WTC11 (cell line): ENCODE data around the gene ZNF565. TPM values are rescaled to one million over a fixed set of nuclear protein-coding genes. Genes with fewer than 3 reads are reported as not detected.

Experiments
- ATAC-seq: fragments of 200-7000 bp; cut with Tn5 transposase; 2 replicates; pipeline ENCODE4 v1.10.0; 2021; ENCODE audit warnings: mild to moderate bottlenecking, moderate library complexity
- CTCF ChIA-PET: fragments of 300-600 bp; sonication (Branson Sonifier 250); formaldehyde crosslinking; loops from one replicate; lab custom pipeline; 2021; ENCODE audit warnings: antibody characterized with exemption; lab: Charles Lee
- POLR2A ChIA-PET: fragments of 350-600 bp; sonication (Branson Sonifier 250); formaldehyde crosslinking; loops from one replicate; lab custom pipeline; 2021; ENCODE audit warnings: antibody characterized with exemption; lab: Charles Lee
- DNase-seq: peaks from one replicate; pipeline ENCODE4 v3.0.0; 2021; ENCODE audit warnings: low spot score
- H3K27ac Mint-ChIP-seq: 2 replicates; pipeline ENCODE4 v1.8.0; 2021; ENCODE audit warnings: mixed read lengths
- H3K27me3 Mint-ChIP-seq: 2 replicates; pipeline ENCODE4 v1.8.0; 2021; ENCODE audit warnings: low read depth, mild to moderate bottlenecking, moderate library complexity, mixed read lengths
- H3K36me3 Mint-ChIP-seq: 2 replicates; pipeline ENCODE4 v1.8.0; 2021; ENCODE audit warnings: mixed read lengths
- H3K4me1 Mint-ChIP-seq: 2 replicates; pipeline ENCODE4 v1.8.0; 2022; ENCODE audit warnings: mixed read lengths
- H3K4me3 Mint-ChIP-seq: 2 replicates; pipeline ENCODE4 v1.8.0; 2021; ENCODE audit warnings: mild to moderate bottlenecking, moderate library complexity, mixed read lengths
- H3K9me3 Mint-ChIP-seq: 2 replicates; pipeline ENCODE4 v1.8.0; 2021; ENCODE audit warnings: mixed read lengths
- FOXP1 ChIP-seq: sonication (generic); formaldehyde crosslinking; IDR thresholded peaks from 2 replicates; pipeline ENCODE4 v1.8.0; 2022; ENCODE audit warnings: missing genetic modification reagents, mild to moderate bottlenecking, moderate library complexity, borderline replicate concordance
- MYBL2 ChIP-seq: sonication (generic); formaldehyde crosslinking; IDR thresholded peaks from 2 replicates; pipeline ENCODE4 v1.8.1; 2023; ENCODE audit warnings: mild to moderate bottlenecking, moderate library complexity, missing genetic modification reagents
- TCF7 ChIP-seq: sonication (generic); formaldehyde crosslinking; IDR thresholded peaks from 2 replicates; pipeline ENCODE4 v1.8.0; 2022; ENCODE audit warnings: mild to moderate bottlenecking, low read depth, missing genetic modification reagents, moderate library complexity
- TEAD1 ChIP-seq: sonication (generic); formaldehyde crosslinking; IDR thresholded peaks from 2 replicates; pipeline ENCODE4 v1.8.0; 2022; ENCODE audit warnings: mild to moderate bottlenecking, missing genetic modification reagents
- ZNF423 ChIP-seq: fragments of 250-450 bp; sonication (Bioruptor Pico); IDR thresholded peaks from 2 replicates; pipeline ENCODE4 v2.1.2; 2022; ENCODE audit warnings: mild to moderate bottlenecking, moderate library complexity
- total RNA-seq: library from RNA; stranded (reverse); gene quantifications from 3 replicates; pipeline ENCODE4 v1.2.3, GENCODE V29; 2021
- TF ChIP-seq, protein P1 (sequence below): sonication (generic); formaldehyde crosslinking; IDR thresholded peaks from 2 replicates; pipeline ENCODE4 v1.8.0; 2022; ENCODE audit warnings: mild to moderate bottlenecking, missing genetic modification reagents
- TF ChIP-seq, protein P2 (sequence below): sonication (generic); formaldehyde crosslinking; IDR thresholded peaks from 2 replicates; pipeline ENCODE4 v1.8.1; 2023; ENCODE audit warnings: mild to moderate bottlenecking, missing genetic modification reagents, moderate library complexity
- TF ChIP-seq, protein P3 (sequence below): sonication (generic); formaldehyde crosslinking; IDR thresholded peaks from 2 replicates; pipeline ENCODE4 v1.8.1; 2022; ENCODE audit warnings: mild to moderate bottlenecking, missing genetic modification reagents, moderate library complexity, borderline replicate concordance
- TF ChIP-seq, protein P4 (sequence below): fragments of 250-450 bp; sonication (Bioruptor Pico); IDR thresholded peaks from 2 replicates; pipeline ENCODE4 v1.9.0; 2021; ENCODE audit warnings: mild to moderate bottlenecking, borderline replicate concordance
- TF ChIP-seq, protein P5 (sequence below): sonication (generic); formaldehyde crosslinking; IDR thresholded peaks from 2 replicates; pipeline ENCODE4 v1.8.1; 2023; ENCODE audit warnings: mild to moderate bottlenecking, missing genetic modification reagents

Gene ZNF565
- total RNA-seq, 1 experiment from 2014 or later, result 3.0 TPM

DNA sequence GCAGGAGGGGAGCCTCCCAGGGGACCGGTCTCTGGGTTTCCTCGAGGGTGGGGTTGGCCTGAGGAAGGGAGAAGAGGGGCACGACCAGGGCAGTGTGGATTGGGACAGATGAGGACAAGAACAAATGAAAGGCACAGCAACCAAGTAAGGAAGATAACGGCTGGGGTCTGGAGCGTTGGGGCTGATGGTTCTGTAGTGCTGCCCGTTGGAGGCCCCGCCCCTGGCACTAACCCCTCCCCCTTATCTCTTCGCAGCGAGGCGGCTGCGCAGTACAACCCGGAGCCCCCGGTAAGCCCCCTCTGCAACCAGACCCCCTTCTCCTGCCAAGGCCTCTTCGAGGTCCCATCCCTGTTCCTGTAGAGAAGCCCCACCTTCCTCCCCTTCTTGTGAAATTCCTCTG, 72.4 kb downstream of the ZNF565 start:
- Mint-ChIP-seq H3K36me3 (peaks cover 42% of the 10 kb centered on the region), H3K27me3 (no peaks in the 10 kb centered on the region; the same call in 1 of the 2 replicates), H3K9me3 (no peaks in the 10 kb centered on the region), H3K4me3 (peak overlapping the region; percentile 79)
- ATAC-seq (no peak), DNase-seq (no peak)
- TF ChIP-seq FOXP1 (CRISPR knock-in tag) (no peak), ZNF423 (CRISPR knock-in tag) (no peak), TCF7 (CRISPR knock-in tag) (no peak), MYBL2 (CRISPR knock-in tag) (no peak)
- TF ChIP-seq, protein P1, sequence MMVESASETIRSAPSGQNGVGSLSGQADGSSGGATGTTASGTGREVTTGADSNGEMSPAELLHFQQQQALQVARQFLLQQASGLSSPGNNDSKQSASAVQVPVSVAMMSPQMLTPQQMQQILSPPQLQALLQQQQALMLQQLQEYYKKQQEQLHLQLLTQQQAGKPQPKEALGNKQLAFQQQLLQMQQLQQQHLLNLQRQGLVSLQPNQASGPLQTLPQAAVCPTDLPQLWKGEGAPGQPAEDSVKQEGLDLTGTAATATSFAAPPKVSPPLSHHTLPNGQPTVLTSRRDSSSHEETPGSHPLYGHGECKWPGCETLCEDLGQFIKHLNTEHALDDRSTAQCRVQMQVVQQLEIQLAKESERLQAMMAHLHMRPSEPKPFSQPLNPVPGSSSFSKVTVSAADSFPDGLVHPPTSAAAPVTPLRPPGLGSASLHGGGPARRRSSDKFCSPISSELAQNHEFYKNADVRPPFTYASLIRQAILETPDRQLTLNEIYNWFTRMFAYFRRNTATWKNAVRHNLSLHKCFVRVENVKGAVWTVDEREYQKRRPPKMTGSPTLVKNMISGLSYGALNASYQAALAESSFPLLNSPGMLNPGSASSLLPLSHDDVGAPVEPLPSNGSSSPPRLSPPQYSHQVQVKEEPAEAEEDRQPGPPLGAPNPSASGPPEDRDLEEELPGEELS (CRISPR knock-in tag), result no peak
- TF ChIP-seq, protein P2, sequence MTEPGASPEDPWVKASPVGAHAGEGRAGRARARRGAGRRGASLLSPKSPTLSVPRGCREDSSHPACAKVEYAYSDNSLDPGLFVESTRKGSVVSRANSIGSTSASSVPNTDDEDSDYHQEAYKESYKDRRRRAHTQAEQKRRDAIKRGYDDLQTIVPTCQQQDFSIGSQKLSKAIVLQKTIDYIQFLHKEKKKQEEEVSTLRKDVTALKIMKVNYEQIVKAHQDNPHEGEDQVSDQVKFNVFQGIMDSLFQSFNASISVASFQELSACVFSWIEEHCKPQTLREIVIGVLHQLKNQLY (CRISPR knock-in tag), result no peak
- TF ChIP-seq, protein P3, sequence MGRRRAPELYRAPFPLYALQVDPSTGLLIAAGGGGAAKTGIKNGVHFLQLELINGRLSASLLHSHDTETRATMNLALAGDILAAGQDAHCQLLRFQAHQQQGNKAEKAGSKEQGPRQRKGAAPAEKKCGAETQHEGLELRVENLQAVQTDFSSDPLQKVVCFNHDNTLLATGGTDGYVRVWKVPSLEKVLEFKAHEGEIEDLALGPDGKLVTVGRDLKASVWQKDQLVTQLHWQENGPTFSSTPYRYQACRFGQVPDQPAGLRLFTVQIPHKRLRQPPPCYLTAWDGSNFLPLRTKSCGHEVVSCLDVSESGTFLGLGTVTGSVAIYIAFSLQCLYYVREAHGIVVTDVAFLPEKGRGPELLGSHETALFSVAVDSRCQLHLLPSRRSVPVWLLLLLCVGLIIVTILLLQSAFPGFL (CRISPR knock-in tag), result no peak
- TF ChIP-seq, protein P4, sequence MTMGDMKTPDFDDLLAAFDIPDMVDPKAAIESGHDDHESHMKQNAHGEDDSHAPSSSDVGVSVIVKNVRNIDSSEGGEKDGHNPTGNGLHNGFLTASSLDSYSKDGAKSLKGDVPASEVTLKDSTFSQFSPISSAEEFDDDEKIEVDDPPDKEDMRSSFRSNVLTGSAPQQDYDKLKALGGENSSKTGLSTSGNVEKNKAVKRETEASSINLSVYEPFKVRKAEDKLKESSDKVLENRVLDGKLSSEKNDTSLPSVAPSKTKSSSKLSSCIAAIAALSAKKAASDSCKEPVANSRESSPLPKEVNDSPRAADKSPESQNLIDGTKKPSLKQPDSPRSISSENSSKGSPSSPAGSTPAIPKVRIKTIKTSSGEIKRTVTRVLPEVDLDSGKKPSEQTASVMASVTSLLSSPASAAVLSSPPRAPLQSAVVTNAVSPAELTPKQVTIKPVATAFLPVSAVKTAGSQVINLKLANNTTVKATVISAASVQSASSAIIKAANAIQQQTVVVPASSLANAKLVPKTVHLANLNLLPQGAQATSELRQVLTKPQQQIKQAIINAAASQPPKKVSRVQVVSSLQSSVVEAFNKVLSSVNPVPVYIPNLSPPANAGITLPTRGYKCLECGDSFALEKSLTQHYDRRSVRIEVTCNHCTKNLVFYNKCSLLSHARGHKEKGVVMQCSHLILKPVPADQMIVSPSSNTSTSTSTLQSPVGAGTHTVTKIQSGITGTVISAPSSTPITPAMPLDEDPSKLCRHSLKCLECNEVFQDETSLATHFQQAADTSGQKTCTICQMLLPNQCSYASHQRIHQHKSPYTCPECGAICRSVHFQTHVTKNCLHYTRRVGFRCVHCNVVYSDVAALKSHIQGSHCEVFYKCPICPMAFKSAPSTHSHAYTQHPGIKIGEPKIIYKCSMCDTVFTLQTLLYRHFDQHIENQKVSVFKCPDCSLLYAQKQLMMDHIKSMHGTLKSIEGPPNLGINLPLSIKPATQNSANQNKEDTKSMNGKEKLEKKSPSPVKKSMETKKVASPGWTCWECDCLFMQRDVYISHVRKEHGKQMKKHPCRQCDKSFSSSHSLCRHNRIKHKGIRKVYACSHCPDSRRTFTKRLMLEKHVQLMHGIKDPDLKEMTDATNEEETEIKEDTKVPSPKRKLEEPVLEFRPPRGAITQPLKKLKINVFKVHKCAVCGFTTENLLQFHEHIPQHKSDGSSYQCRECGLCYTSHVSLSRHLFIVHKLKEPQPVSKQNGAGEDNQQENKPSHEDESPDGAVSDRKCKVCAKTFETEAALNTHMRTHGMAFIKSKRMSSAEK (CRISPR knock-in tag), result no peak
- TF ChIP-seq, all 79 proteins: peak for 0
- ChIA-PET CTCF (no interaction called here), POLR2A (no interaction called here)
- H3K4me1 Mint-ChIP-seq, result peaks cover 9% of the 10 kb centered on the region
- 0 out of 2 replicates have a peak overlapping the region, but pooled peaks have one; percentile 97 for H3K27ac Mint-ChIP-seq

DNA sequence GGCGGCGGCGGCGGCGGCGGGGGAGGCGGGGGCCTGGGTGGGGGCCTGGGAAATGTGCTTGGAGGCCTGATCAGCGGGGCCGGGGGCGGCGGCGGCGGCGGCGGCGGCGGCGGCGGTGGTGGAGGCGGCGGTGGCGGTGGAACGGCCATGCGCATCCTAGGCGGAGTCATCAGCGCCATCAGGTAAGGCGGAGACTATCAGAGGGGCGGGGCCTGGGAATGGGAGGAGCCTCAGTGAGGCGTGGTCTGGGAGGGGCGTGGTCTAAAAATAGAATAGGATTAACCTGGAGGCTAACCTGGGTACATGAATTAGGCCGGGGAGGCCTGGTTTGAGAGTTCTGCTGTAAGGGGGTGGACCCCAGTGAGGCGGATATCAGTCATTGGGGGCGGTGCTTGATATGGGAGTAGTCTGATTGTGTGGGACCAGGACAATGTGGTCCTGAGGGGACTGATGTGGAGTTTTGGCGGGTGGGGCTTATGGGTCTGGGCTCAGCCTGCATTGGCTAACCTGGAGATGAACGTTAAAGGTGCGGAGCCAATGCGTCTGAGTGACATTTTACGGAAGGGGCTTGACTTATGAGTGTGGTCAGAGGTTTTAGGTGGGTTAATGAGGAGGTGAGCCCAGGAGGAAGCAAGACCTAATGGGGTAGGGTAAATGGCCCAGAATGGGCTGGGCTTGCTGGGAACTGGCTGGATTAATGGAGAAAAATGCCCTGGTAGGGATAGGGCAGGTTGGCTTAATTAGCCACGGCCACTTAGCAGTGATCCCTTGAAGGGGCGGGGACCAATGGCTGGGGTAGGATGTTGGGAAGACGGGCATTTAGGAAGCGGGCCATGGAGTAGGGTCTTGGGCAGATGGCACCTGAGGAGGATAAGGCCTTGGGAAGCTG, 73.2 kb downstream of the ZNF565 start:
- H3K4me1 Mint-ChIP-seq, result peaks cover 14% of the 10 kb centered on the region
- ATAC-seq (peak; percentile 87), DNase-seq (peak; percentile 97)
- peaks cover 35% of the 10 kb centered on the region for H3K36me3 Mint-ChIP-seq
- CTCF ChIA-PET, result interaction anchor here (2.0 kb wide), 1 partner anchor 13 kb away, joined by 18 read pairs; no protein-coding TSS in a partner anchor
- H3K27me3 Mint-ChIP-seq, result no peaks in the 10 kb centered on the region; the same call in 1 of the 2 replicates
- no peaks in the 10 kb centered on the region for H3K9me3 Mint-ChIP-seq
- H3K4me3 Mint-ChIP-seq, result peak overlapping the region; percentile 99
- POLR2A ChIA-PET, result interaction anchor here (2.1 kb wide), 1 partner anchor 13 kb away, joined by 9 read pairs; no protein-coding TSS in a partner anchor
- TF ChIP-seq, protein P5, sequence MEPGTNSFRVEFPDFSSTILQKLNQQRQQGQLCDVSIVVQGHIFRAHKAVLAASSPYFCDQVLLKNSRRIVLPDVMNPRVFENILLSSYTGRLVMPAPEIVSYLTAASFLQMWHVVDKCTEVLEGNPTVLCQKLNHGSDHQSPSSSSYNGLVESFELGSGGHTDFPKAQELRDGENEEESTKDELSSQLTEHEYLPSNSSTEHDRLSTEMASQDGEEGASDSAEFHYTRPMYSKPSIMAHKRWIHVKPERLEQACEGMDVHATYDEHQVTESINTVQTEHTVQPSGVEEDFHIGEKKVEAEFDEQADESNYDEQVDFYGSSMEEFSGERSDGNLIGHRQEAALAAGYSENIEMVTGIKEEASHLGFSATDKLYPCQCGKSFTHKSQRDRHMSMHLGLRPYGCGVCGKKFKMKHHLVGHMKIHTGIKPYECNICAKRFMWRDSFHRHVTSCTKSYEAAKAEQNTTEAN (CRISPR knock-in tag), result no peak
- 0 out of 2 replicates have a peak, but pooled peaks have one; percentile 11 for TF ChIP-seq TEAD1 (CRISPR knock-in tag)
- peak overlapping the region; percentile 97 for H3K27ac Mint-ChIP-seq
